ENCODE data around the gene SLC27A6. TPM values are rescaled to one million over a fixed set of nuclear protein-coding genes. Genes with fewer than 3 reads are reported as not detected.

Gene SLC27A6
- total RNA-seq, 1 experiment from 2014 or later: not detected

DNA sequence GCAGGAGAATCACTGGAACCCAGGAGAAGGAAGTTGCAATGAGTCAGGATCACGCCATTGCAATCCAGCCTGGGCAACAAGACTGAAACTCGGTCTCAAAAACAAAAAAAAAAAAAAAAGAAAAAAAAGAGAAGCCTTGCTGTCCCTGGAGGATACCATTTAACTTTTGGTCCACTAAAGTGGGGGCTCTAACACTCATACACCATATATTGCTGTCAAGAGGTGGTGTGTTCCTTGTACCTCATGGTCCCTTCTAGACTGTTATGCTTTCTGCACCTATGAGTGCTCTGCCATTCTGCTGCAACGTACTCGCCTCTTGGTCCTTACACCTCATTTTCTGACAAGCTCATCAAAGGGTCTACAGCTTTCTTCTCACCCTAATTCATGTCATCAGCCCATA lies 77.0 kb downstream of the SLC27A6 start:
- CTCF ChIA-PET: no interaction called here
- Histone ChIP-seq H3K9me3 (ENCODE audit: control insufficient read depth, insufficient read depth, low read depth, low read length) (no peaks in the 10 kb centered on the region), H3K27me3 (ENCODE audit: control insufficient read depth, insufficient read depth, low read length) (no peaks in the 10 kb centered on the region), H3K4me3 (ENCODE audit: low read depth in 2 of 2, low read length in 2 of 2) (no peak overlapping the region), H3K27ac (ENCODE audit: low read length) (no peak overlapping the region), H3K4me1 (ENCODE audit: control insufficient read depth, insufficient read depth, low read length) (no peaks in the 10 kb centered on the region), H3K36me3 (ENCODE audit: control insufficient read depth, insufficient read depth, low read length) (no peaks in the 10 kb centered on the region)
- TF ChIP-seq SIN3A (IDR thresholded peaks at IDR 0.05; ENCODE audit: borderline replicate concordance, insufficient read depth, low read depth, low read length) (no peak), TCF7L2 (IDR thresholded peaks at IDR 0.05; ENCODE audit: low read depth, low read length) (no peak), POLR2AphosphoS5 (IDR thresholded peaks at IDR 0.05; ENCODE audit: low read depth, low read length) (no peak)
- TF ChIP-seq, protein P1, sequence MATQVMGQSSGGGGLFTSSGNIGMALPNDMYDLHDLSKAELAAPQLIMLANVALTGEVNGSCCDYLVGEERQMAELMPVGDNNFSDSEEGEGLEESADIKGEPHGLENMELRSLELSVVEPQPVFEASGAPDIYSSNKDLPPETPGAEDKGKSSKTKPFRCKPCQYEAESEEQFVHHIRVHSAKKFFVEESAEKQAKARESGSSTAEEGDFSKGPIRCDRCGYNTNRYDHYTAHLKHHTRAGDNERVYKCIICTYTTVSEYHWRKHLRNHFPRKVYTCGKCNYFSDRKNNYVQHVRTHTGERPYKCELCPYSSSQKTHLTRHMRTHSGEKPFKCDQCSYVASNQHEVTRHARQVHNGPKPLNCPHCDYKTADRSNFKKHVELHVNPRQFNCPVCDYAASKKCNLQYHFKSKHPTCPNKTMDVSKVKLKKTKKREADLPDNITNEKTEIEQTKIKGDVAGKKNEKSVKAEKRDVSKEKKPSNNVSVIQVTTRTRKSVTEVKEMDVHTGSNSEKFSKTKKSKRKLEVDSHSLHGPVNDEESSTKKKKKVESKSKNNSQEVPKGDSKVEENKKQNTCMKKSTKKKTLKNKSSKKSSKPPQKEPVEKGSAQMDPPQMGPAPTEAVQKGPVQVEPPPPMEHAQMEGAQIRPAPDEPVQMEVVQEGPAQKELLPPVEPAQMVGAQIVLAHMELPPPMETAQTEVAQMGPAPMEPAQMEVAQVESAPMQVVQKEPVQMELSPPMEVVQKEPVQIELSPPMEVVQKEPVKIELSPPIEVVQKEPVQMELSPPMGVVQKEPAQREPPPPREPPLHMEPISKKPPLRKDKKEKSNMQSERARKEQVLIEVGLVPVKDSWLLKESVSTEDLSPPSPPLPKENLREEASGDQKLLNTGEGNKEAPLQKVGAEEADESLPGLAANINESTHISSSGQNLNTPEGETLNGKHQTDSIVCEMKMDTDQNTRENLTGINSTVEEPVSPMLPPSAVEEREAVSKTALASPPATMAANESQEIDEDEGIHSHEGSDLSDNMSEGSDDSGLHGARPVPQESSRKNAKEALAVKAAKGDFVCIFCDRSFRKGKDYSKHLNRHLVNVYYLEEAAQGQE (IDR thresholded peaks at IDR 0.05; ENCODE audit: insufficient read depth in 1 of 2, low read depth in 2 of 2, low read length in 1 of 2): no peak
- TF ChIP-seq, protein P2, sequence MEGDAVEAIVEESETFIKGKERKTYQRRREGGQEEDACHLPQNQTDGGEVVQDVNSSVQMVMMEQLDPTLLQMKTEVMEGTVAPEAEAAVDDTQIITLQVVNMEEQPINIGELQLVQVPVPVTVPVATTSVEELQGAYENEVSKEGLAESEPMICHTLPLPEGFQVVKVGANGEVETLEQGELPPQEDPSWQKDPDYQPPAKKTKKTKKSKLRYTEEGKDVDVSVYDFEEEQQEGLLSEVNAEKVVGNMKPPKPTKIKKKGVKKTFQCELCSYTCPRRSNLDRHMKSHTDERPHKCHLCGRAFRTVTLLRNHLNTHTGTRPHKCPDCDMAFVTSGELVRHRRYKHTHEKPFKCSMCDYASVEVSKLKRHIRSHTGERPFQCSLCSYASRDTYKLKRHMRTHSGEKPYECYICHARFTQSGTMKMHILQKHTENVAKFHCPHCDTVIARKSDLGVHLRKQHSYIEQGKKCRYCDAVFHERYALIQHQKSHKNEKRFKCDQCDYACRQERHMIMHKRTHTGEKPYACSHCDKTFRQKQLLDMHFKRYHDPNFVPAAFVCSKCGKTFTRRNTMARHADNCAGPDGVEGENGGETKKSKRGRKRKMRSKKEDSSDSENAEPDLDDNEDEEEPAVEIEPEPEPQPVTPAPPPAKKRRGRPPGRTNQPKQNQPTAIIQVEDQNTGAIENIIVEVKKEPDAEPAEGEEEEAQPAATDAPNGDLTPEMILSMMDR (IDR thresholded peaks at IDR 0.05): no peak
- intact Hi-C loops (cut with micrococcal nuclease; ENCODE audit: unreplicated experiment): no loop called here
- no peak for DNase-seq (ENCODE audit: low read depth, low spot score)
- ATAC-seq: no peak
- POLR2A ChIA-PET: no interaction called here
- no TSS peak for BruUV-seq (replicated peaks)
- in situ Hi-C loops (cut with HindIII; ENCODE audit: low pct_unique_long_range_greater_than_20kb, low sequenced_read_pairs): no loop called here

DNA sequence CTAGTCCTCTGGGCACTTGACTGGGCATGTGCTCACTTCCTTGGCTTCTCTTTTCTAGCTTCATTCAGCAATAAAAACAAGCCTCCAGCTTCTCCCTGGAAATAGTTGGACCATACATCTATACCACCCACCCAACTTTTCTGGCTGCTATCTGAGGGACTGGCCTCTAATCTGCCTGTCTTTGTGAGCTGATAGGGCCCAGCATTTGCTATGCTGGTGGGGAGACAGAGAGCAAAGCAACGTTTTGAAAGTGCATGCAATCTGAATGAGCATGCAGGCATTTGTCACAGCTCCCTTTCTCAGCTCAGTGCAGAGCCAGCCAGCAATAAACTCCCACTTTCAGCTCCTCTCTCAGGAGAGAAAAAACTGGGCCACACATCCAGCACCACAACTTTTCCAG lies 78.6 kb downstream of the SLC27A6 start:
- CTCF ChIA-PET: no interaction called here
- in situ Hi-C loops (cut with HindIII; ENCODE audit: low pct_unique_long_range_greater_than_20kb, low sequenced_read_pairs): no loop called here
- H3K9me3 ChIP-seq (ENCODE audit: control insufficient read depth, insufficient read depth, low read depth, low read length): no peaks in the 10 kb centered on the region
- intact Hi-C loops (cut with micrococcal nuclease; ENCODE audit: unreplicated experiment): no loop called here
- BruUV-seq (replicated peaks): no TSS peak
- H3K4me3 ChIP-seq (ENCODE audit: low read depth in 2 of 2, low read length in 2 of 2): no peak overlapping the region
- POLR2A ChIA-PET: no interaction called here
- no peaks in the 10 kb centered on the region for H3K4me1 ChIP-seq (ENCODE audit: control insufficient read depth, insufficient read depth, low read length)
- TF ChIP-seq SIN3A (IDR thresholded peaks at IDR 0.05; ENCODE audit: borderline replicate concordance, insufficient read depth, low read depth, low read length): no peak
- TF ChIP-seq TCF7L2 (IDR thresholded peaks at IDR 0.05; ENCODE audit: low read depth, low read length): no peak
- TF ChIP-seq, protein P1 (IDR thresholded peaks at IDR 0.05; ENCODE audit: insufficient read depth in 1 of 2, low read depth in 2 of 2, low read length in 1 of 2): no peak
- TF ChIP-seq, protein P2 (IDR thresholded peaks at IDR 0.05): no peak
- no peak for TF ChIP-seq POLR2AphosphoS5 (IDR thresholded peaks at IDR 0.05; ENCODE audit: low read depth, low read length)
- H3K36me3 ChIP-seq (ENCODE audit: control insufficient read depth, insufficient read depth, low read length): no peaks in the 10 kb centered on the region
- H3K27me3 ChIP-seq (ENCODE audit: control insufficient read depth, insufficient read depth, low read length): no peaks in the 10 kb centered on the region
- no peak overlapping the region for H3K27ac ChIP-seq (ENCODE audit: low read length)
- DNase-seq (ENCODE audit: low read depth, low spot score) (no peak), ATAC-seq (no peak)
